Caco-2 (cell line): ENCODE results near the gene LRIG1. TPM values are rescaled to one million over a fixed set of nuclear protein-coding genes. Genes with fewer than 3 reads are reported as not detected.

Experiments
- BruUV-seq: library from RNA; stranded (reverse); fragments of 400-500 nt; replicated peaks from 2 replicates; lab custom pipeline; 2021; lab: Mats Ljungman, UMichigan
- CTCF ChIA-PET: fragments of 300-600 bp; sonication (Branson Sonifier 250); formaldehyde crosslinking; loops from one replicate; lab custom pipeline; 2022; ENCODE audit warnings: antibody characterized with exemption; lab: Charles Lee
- POLR2A ChIA-PET: fragments of 300-600 bp; sonication (Branson Sonifier 250); formaldehyde crosslinking; loops from one replicate; lab custom pipeline; 2022; ENCODE audit warnings: antibody characterized with exemption; lab: Charles Lee
- DNase-seq, 2 experiments: peaks; one replicate each; pipeline versions ENCODE4 v3.0.0 to v3.0.0-alpha.2; 2020 to 2022
- H3K27me3 ChIP-seq: replicated peaks from 2 replicates; pipeline ENCODE4 v1.6.0; 2011; ENCODE audit warnings: low read length; ENCODE audit not compliant: control insufficient read depth, insufficient read depth
- H3K36me3 ChIP-seq: 2 replicates; pipeline ENCODE4 v1.5.1; 2011; ENCODE audit warnings: low read length; ENCODE audit not compliant: control insufficient read depth, insufficient read depth
- H3K4me1 ChIP-seq: fragments of 250-450 bp; sonication (Bioruptor Pico); 2 replicates; pipeline ENCODE4 v1.5.1; 2020; ENCODE audit warnings: mild to moderate bottlenecking
- H3K4me3 ChIP-seq: 2 replicates; pipeline ENCODE4 v1.5.1; 2011; ENCODE audit warnings: low read depth, mild to moderate bottlenecking, control low read depth, low read length
- H3K9me3 ChIP-seq: fragments of 250-450 bp; sonication (Bioruptor Pico); 2 replicates; pipeline ENCODE4 v1.5.1; 2020; ENCODE audit warnings: mild to moderate bottlenecking, moderate library complexity
- H3K27ac Mint-ChIP-seq: one replicate; pipeline ENCODE4 v1.8.0; 2022; ENCODE audit warnings: mixed read lengths; ENCODE audit not compliant: unreplicated experiment
- H3K27me3 Mint-ChIP-seq: one replicate; pipeline ENCODE4 v1.8.0; 2022; ENCODE audit warnings: mixed read lengths; ENCODE audit not compliant: insufficient read depth, unreplicated experiment
- H3K36me3 Mint-ChIP-seq: one replicate; pipeline ENCODE4 v1.8.0; 2022; ENCODE audit warnings: mild to moderate bottlenecking, mixed read lengths; ENCODE audit not compliant: insufficient read depth, unreplicated experiment
- H3K4me1 Mint-ChIP-seq: one replicate; pipeline ENCODE4 v1.8.0; 2022; ENCODE audit warnings: low read depth, mixed read lengths; ENCODE audit not compliant: unreplicated experiment
- H3K4me3 Mint-ChIP-seq: one replicate; pipeline ENCODE4 v1.8.0; 2022; ENCODE audit warnings: mild to moderate bottlenecking, moderate library complexity, mixed read lengths; ENCODE audit not compliant: unreplicated experiment
- H3K9me3 Mint-ChIP-seq: one replicate; pipeline ENCODE4 v1.8.0; 2022; ENCODE audit warnings: mixed read lengths; ENCODE audit not compliant: unreplicated experiment
- intact Hi-C: fragments of 100-400 bp; cut with micrococcal nuclease; formaldehyde crosslinking; loops from one replicate; pipeline ENCODE4 v1.10.0; 2022; ENCODE audit not compliant: unreplicated experiment
- total RNA-seq: library from RNA; stranded (reverse); gene quantifications from 2 replicates; pipeline ENCODE4 v1.2.3, GENCODE V29; 2022
- TF ChIP-seq, protein P1 (sequence below), 2 experiments: fragments of 200-600 bp in 1 of 2; IDR thresholded peaks; 1 replicate in 1 of 2; 2 replicates in 1 of 2; pipeline versions ENCODE4 v1.5.1 to v1.8.0; 2011 to 2022; ENCODE audit warnings: antibody characterized with exemption in 1 of 2, control low read depth in 1 of 2, inconsistent platforms in 1 of 2, low read depth in 1 of 2, low read length in 1 of 2, mild to moderate bottlenecking in 1 of 2, moderate library complexity in 1 of 2; ENCODE audit not compliant: insufficient read depth in 1 of 2, severe bottlenecking in 1 of 2, unreplicated experiment in 1 of 2

LRIG1 gene
- total RNA-seq, 1 experiment from 2014 or later, result 43.4 TPM

GRCh38 chr3:66344391-66344811 lies 156.4 kb downstream of the LRIG1 start:
- POLR2A ChIA-PET, result no interaction called here
- no peak overlapping the region for H3K4me3 ChIP-seq
- intact Hi-C loops, result no loop called here
- H3K9me3 ChIP-seq, result no peaks in the 10 kb centered on the region
- H3K36me3 ChIP-seq, result no peaks in the 10 kb centered on the region; the same call in 1 of the 2 replicates
- CTCF ChIA-PET, result no interaction called here
- Mint-ChIP-seq H3K27ac (no peak overlapping the region), H3K9me3 (no peaks in the 10 kb centered on the region), H3K36me3 (peaks cover 10% of the 10 kb centered on the region), H3K4me3 (no peak overlapping the region), H3K27me3 (no peaks in the 10 kb centered on the region), H3K4me1 (peaks cover 14% of the 10 kb centered on the region)
- TF ChIP-seq, protein P1, sequence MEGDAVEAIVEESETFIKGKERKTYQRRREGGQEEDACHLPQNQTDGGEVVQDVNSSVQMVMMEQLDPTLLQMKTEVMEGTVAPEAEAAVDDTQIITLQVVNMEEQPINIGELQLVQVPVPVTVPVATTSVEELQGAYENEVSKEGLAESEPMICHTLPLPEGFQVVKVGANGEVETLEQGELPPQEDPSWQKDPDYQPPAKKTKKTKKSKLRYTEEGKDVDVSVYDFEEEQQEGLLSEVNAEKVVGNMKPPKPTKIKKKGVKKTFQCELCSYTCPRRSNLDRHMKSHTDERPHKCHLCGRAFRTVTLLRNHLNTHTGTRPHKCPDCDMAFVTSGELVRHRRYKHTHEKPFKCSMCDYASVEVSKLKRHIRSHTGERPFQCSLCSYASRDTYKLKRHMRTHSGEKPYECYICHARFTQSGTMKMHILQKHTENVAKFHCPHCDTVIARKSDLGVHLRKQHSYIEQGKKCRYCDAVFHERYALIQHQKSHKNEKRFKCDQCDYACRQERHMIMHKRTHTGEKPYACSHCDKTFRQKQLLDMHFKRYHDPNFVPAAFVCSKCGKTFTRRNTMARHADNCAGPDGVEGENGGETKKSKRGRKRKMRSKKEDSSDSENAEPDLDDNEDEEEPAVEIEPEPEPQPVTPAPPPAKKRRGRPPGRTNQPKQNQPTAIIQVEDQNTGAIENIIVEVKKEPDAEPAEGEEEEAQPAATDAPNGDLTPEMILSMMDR (IDR thresholded peaks at IDR 0.05; ENCODE audit: insufficient read depth in 1 of 2, low read depth in 1 of 2, low read length in 1 of 2, severe bottlenecking in 1 of 2, unreplicated experiment in 1 of 2), result no peak
- peaks cover 8% of the 10 kb centered on the region; the same call in 1 of the 2 replicates for H3K4me1 ChIP-seq
- no TSS peak for BruUV-seq
- H3K27me3 ChIP-seq, result no peaks in the 10 kb centered on the region
- DNase-seq, result no peak

DNA sequence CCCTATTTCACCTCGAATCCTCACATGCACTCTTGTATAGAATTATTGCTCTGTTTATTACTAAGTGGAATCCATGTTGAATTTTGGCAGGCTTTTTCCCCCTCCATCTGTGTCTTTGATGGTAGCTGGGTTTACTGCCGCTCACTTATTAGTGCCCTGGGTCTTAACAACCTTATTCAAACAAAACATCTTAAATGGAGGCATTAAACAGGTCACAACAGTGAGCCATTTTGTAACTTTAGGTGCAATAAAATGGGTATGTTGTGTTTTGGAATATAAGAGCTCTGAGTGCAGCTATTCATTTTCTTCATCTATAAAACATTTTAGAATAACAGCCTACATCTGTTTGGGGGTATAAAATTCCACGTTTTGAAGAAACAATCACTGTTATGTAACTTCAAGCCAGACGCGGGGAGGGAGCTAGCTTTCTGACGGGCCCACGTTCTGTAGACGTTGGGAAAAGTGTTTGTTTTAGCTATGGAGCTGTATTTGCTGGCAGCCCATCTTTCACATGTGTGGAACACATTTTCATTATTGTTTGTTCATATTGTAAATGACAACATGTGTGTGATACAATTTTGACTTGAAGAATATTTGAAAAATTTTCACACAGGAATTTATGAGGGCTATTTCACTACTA lies 158.0 kb downstream of the LRIG1 start:
- no peaks in the 10 kb centered on the region for H3K9me3 Mint-ChIP-seq
- H3K4me1 ChIP-seq, result peaks cover 8% of the 10 kb centered on the region; the same call in 1 of the 2 replicates
- peaks cover 14% of the 10 kb centered on the region for H3K4me1 Mint-ChIP-seq
- H3K9me3 ChIP-seq, result no peaks in the 10 kb centered on the region
- TF ChIP-seq, protein P1 (IDR thresholded peaks at IDR 0.05; ENCODE audit: insufficient read depth in 1 of 2, low read depth in 1 of 2, low read length in 1 of 2, severe bottlenecking in 1 of 2, unreplicated experiment in 1 of 2), result no peak
- ChIA-PET POLR2A (no interaction called here), CTCF (no interaction called here)
- no peak overlapping the region for H3K4me3 ChIP-seq
- H3K36me3 Mint-ChIP-seq, result peaks cover 9% of the 10 kb centered on the region
- no peaks in the 10 kb centered on the region for H3K27me3 ChIP-seq
- H3K27ac Mint-ChIP-seq, result no peak overlapping the region
- H3K36me3 ChIP-seq, result no peaks in the 10 kb centered on the region; the same call in 1 of the 2 replicates
- intact Hi-C loops, result no loop called here
- no TSS peak for BruUV-seq
- H3K27me3 Mint-ChIP-seq, result no peaks in the 10 kb centered on the region
- no peak for DNase-seq
- no peak overlapping the region for H3K4me3 Mint-ChIP-seq

DNA sequence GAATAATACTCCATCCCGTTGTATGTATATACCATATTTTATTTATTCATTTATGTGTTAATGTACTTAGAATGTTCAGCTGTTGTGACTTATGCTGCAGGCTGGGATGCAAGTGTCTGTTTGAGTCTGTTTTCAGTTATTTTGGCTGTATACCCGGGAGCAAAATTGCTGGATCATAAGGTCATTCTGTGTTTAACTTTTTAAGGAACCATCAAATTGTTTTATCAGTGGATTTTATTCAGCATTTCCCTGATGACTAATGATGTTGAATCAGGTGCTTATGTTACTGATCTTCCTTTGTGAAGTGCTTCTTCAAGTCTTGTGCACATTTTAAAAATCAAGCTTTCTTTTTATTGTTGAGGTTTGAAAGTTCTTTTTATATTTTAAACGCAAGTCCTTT lies 161.9 kb downstream of the LRIG1 start:
- TF ChIP-seq, protein P1 (IDR thresholded peaks at IDR 0.05; ENCODE audit: insufficient read depth in 1 of 2, low read depth in 1 of 2, low read length in 1 of 2, severe bottlenecking in 1 of 2, unreplicated experiment in 1 of 2), result no peak
- Histone ChIP-seq H3K27me3 (no peaks in the 10 kb centered on the region), H3K9me3 (no peaks in the 10 kb centered on the region), H3K36me3 (no peaks in the 10 kb centered on the region), H3K4me1 (no peaks in the 10 kb centered on the region), H3K4me3 (no peak overlapping the region)
- Mint-ChIP-seq H3K36me3 (no peaks in the 10 kb centered on the region), H3K27ac (no peak overlapping the region), H3K4me1 (no peaks in the 10 kb centered on the region), H3K9me3 (no peaks in the 10 kb centered on the region), H3K27me3 (no peaks in the 10 kb centered on the region), H3K4me3 (no peak overlapping the region)
- BruUV-seq, result no TSS peak
- no peak for DNase-seq
- intact Hi-C loops, result no loop called here
- CTCF ChIA-PET, result no interaction called here
- POLR2A ChIA-PET, result no interaction called here
